Epithelial cell of proximal tubule (primary cell): ENCODE results near the gene RGS7. TPM values are rescaled to one million over a fixed set of nuclear protein-coding genes. Genes with fewer than 3 reads are reported as not detected.

Source experiments
- DNase-seq: peaks from one replicate; pipeline ENCODE4 v3.0.0-alpha.2; 2011; ENCODE audit warnings: low read depth
- H3K4me3 ChIP-seq: 2 replicates; pipeline ENCODE4 v1.5.1; 2011; ENCODE audit warnings: low read depth, mild to moderate bottlenecking, low read length
- total RNA-seq: library from RNA; depleted of rRNA; stranded (reverse); fragments of >200 nt; gene quantifications from 2 replicates; pipeline ENCODE4 v1.2.3, GENCODE V29; 2015
- TF ChIP-seq, protein P1 (sequence below): conservative IDR thresholded peaks from 2 replicates; pipeline ENCODE4 v1.5.1; 2012; ENCODE audit warnings: low read depth, mild to moderate bottlenecking, low read length

Gene RGS7
- total RNA-seq, 1 donor from 2014 or later = 0.06 TPM

DNA sequence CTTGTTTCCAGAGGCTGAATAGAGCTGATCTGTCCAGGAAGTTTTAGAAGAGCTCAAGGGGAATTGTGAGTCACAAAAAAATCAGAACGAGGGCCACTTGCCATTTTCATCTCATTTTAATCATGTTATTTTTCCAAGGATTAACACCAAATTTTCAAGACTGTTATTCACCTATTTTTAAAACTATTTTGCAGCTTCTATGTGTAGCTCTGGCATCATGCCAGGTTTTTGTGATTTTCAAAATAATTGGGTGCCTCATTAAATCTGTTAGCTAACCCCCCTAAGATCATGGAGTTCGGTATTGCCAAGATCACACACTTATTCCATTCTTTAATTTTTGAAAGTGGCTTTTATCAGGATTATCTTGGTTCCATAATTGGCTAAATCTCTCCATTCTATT lies 90.9 kb downstream of the RGS7 start:
- H3K4me3 ChIP-seq = no peak overlapping the region
- TF ChIP-seq, protein P1, sequence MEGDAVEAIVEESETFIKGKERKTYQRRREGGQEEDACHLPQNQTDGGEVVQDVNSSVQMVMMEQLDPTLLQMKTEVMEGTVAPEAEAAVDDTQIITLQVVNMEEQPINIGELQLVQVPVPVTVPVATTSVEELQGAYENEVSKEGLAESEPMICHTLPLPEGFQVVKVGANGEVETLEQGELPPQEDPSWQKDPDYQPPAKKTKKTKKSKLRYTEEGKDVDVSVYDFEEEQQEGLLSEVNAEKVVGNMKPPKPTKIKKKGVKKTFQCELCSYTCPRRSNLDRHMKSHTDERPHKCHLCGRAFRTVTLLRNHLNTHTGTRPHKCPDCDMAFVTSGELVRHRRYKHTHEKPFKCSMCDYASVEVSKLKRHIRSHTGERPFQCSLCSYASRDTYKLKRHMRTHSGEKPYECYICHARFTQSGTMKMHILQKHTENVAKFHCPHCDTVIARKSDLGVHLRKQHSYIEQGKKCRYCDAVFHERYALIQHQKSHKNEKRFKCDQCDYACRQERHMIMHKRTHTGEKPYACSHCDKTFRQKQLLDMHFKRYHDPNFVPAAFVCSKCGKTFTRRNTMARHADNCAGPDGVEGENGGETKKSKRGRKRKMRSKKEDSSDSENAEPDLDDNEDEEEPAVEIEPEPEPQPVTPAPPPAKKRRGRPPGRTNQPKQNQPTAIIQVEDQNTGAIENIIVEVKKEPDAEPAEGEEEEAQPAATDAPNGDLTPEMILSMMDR = no peak
- no peak for DNase-seq

DNA sequence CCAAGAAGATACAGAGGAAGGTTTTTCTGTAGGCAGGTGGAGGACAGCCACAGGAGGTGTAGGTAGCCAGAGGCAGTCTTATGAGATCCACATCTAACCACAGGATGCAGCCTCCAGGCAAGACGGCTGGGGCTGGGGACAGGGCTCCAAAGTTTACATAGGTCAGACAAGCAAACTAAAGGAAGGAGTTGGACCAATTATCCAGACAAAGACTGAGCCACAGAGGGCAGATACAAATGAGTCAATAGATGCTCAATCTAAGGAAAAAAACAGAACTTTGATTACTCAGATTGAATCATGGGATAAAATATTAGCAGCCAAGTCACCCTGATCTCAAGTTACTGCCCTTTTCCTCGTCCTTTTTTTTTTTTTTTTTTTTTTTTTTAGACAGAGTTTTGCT lies 91.6 kb downstream of the RGS7 start:
- TF ChIP-seq, protein P1 = no peak
- no peak for DNase-seq
- no peak overlapping the region for H3K4me3 ChIP-seq

DNA sequence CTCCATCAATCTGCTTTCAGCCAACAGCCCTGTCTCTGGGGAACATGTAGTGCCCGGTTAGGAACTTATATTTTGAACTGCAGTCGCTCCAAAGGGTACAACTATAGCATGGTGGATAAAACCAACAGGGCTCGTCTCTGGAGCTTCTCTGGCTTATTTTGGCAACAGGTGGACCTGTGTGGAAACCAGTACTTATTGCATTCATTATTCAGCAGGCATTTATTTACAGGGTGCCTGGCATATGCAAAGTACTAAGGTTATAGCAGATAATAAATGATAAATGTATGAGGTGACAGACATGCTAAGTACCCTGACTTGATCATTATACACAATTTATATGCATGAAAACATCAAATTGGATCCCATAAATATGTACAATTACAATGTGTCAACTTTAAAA lies 93.7 kb downstream of the RGS7 start:
- H3K4me3 ChIP-seq = no peak overlapping the region
- DNase-seq = no peak
- TF ChIP-seq, protein P1 = no peak

DNA sequence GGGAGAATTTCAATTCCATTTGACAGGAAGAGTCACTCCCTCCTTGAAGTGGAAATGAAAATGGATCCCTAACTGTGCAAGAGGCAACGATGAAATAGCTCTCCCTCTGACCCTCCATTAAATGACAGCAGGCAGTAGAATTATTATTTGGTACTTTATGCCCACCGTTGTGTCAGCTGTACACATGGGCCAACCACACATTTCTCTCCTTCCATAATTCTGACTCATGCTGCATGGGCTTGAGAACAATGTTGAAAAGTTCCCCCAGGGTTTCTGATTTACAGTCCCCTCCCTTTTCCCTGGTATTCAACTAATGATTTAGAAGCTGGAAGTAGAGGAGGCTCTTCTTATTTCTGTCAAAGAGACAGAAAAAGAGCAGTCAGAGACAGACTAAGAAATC lies 103.5 kb downstream of the RGS7 start:
- TF ChIP-seq, protein P1 = no peak
- no peak for DNase-seq

DNA sequence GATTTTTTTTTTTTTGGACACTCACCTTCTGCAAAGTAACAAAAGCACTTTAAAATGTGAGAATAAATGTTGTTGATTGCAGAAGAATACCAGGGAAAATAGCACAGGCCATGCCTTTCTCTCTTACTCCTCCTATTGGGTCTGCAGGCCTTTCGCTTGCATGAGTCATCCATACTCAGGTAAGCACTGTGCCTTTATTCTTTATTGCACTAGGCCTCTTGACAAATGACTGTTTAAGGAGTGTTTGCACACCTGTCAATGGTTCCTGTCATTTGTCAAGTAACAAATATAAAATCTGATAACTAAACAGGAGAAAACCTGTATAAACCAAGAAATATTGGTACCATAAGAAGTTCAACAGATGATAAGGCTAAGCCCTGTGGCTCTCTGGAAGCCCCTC lies 106.5 kb downstream of the RGS7 start:
- H3K4me3 ChIP-seq = no peak overlapping the region
- DNase-seq = no peak
- TF ChIP-seq, protein P1 = no peak

More for the DNA sequence above, 103.5 kb downstream of the RGS7 start:
- H3K4me3 ChIP-seq = no peak overlapping the region

DNA sequence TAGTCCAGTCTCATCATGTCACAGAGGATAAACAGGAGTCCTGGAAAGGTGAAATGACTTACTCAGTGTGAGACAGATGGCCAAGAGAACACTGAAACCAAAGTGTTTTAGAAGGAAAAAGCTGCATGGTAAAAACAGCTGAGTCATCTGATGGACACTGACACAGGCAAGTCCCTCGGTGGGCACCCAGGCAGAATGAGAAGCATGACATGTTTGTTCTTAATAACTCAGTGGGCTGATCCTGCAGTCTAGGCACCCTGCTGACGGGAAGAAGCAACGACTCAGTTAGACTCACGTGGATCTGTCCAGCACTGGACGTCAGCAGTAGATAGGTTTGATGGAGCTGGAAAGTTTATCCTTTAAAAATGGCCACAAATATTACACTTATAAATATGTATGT lies 116.9 kb downstream of the RGS7 start:
- TF ChIP-seq, protein P1 = no peak

DNA sequence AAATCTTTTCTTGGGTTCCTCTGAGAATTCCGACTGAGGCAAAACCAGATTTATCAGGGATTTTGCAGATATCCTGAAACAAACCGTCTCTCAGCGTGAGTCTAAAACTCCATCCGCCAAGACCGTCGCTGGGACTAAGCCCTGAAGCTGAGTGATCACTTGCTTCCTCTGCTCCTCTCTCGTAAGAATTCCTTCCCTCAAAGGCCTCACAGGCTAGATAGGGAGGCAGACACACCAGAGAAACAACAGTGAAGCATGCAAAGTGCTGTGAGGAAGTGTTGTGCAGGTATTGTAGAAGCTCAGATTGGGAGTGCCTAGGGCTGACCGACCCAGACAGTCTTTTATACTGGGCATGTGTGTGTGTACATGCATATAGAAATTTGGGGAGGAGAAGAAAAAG lies 119.1 kb downstream of the RGS7 start:
- DNase-seq = no peak
- TF ChIP-seq, protein P1 = no peak
- H3K4me3 ChIP-seq = no peak overlapping the region

More for the DNA sequence above, 116.9 kb downstream of the RGS7 start:
- no peak for DNase-seq
- no peak overlapping the region for H3K4me3 ChIP-seq
